ENCODE results near the gene NOX4. TPM values are rescaled to one million over a fixed set of nuclear protein-coding genes. Genes with fewer than 3 reads are reported as not detected.

Gene NOX4
- total RNA-seq, 1 experiment from 2014 or later, result not detected

- Mint-ChIP-seq H3K4me1 (ENCODE audit: insufficient read depth, unreplicated experiment) (no peaks in the 10 kb centered on the region), H3K27me3 (ENCODE audit: insufficient read depth, unreplicated experiment) (peaks cover 84% of the 10 kb centered on the region), H3K27ac (ENCODE audit: low read depth, unreplicated experiment) (no peak overlapping the region), H3K4me3 (ENCODE audit: unreplicated experiment) (no peak overlapping the region), H3K9me3 (ENCODE audit: unreplicated experiment) (no peaks in the 10 kb centered on the region), H3K36me3 (ENCODE audit: insufficient read depth, unreplicated experiment) (no peaks in the 10 kb centered on the region)
- no TSS peak for BruUV-seq (replicated peaks)
- no peak for TF ChIP-seq CTCF (IDR thresholded peaks at IDR 0.05; ENCODE audit: unreplicated experiment)
- intact Hi-C loops (cut with micrococcal nuclease), result loop anchor here (5.0 kb wide), 1 partner anchor 53 kb away; no protein-coding TSS in a partner anchor
- ChIA-PET CTCF (interaction anchor here (0.7 to 1.2 kb wide), 2 partner anchors 49 to 196 kb away, joined by 3 read pairs; no protein-coding TSS in a partner anchor), POLR2A (no interaction called here)
- DNase-seq (ENCODE audit: unreplicated experiment), result no peak
These were observed 6.3 kb downstream of the NOX4 start for GRCh38 chr11:89484896-89485295.

GRCh38 chr11:89477175-89477574, 14.0 kb downstream of the NOX4 start:
- Mint-ChIP-seq H3K36me3 (ENCODE audit: insufficient read depth, unreplicated experiment) (no peaks in the 10 kb centered on the region), H3K27me3 (ENCODE audit: insufficient read depth, unreplicated experiment) (peaks cover 93% of the 10 kb centered on the region), H3K4me3 (ENCODE audit: unreplicated experiment) (no peak overlapping the region), H3K4me1 (ENCODE audit: insufficient read depth, unreplicated experiment) (no peaks in the 10 kb centered on the region), H3K9me3 (ENCODE audit: unreplicated experiment) (no peaks in the 10 kb centered on the region), H3K27ac (ENCODE audit: low read depth, unreplicated experiment) (no peak overlapping the region)
- peak; percentile 2 for DNase-seq (ENCODE audit: unreplicated experiment)
- intact Hi-C loops (cut with micrococcal nuclease), result no loop called here
- ChIA-PET POLR2A (no interaction called here), CTCF (interaction anchor here (0.6 kb wide), 1 partner anchor 87 kb away, joined by 3 read pairs; no protein-coding TSS in a partner anchor)
- TF ChIP-seq CTCF (IDR thresholded peaks at IDR 0.05; ENCODE audit: unreplicated experiment), result no peak
- BruUV-seq (replicated peaks), result no TSS peak

GRCh38 chr11:89463266-89463780, 27.9 kb downstream of the NOX4 start:
- intact Hi-C loops (cut with micrococcal nuclease), result no loop called here
- Mint-ChIP-seq H3K4me1 (ENCODE audit: insufficient read depth, unreplicated experiment) (no peaks in the 10 kb centered on the region), H3K27ac (ENCODE audit: low read depth, unreplicated experiment) (no peak overlapping the region), H3K9me3 (ENCODE audit: unreplicated experiment) (peaks cover 8% of the 10 kb centered on the region), H3K4me3 (ENCODE audit: unreplicated experiment) (no peak overlapping the region), H3K27me3 (ENCODE audit: insufficient read depth, unreplicated experiment) (peaks cover 23% of the 10 kb centered on the region), H3K36me3 (ENCODE audit: insufficient read depth, unreplicated experiment) (no peaks in the 10 kb centered on the region)
- no peak for TF ChIP-seq CTCF (IDR thresholded peaks at IDR 0.05; ENCODE audit: unreplicated experiment)
- BruUV-seq (replicated peaks), result no TSS peak
- ChIA-PET CTCF (no interaction called here), POLR2A (no interaction called here)
- DNase-seq (ENCODE audit: unreplicated experiment), result no peak

GRCh38 chr11:89458716-89459115, 32.5 kb downstream of the NOX4 start:
- Mint-ChIP-seq H3K9me3 (ENCODE audit: unreplicated experiment) (peaks cover 8% of the 10 kb centered on the region), H3K27me3 (ENCODE audit: insufficient read depth, unreplicated experiment) (peaks cover 61% of the 10 kb centered on the region), H3K27ac (ENCODE audit: low read depth, unreplicated experiment) (no peak overlapping the region), H3K4me3 (ENCODE audit: unreplicated experiment) (no peak overlapping the region), H3K4me1 (ENCODE audit: insufficient read depth, unreplicated experiment) (no peaks in the 10 kb centered on the region), H3K36me3 (ENCODE audit: insufficient read depth, unreplicated experiment) (no peaks in the 10 kb centered on the region)
- TF ChIP-seq CTCF (IDR thresholded peaks at IDR 0.05; ENCODE audit: unreplicated experiment), result no peak
- ChIA-PET CTCF (no interaction called here), POLR2A (no interaction called here)
- intact Hi-C loops (cut with micrococcal nuclease), result no loop called here
- DNase-seq (ENCODE audit: unreplicated experiment), result no peak
- no TSS peak for BruUV-seq (replicated peaks)

All from MCF 10A (cell line).